HEK293 (cell line): Measurements from ENCODE around the gene KIF13A.

Experiments used
- EGR2 ChIP-seq: fragments of 450-650 bp; formaldehyde crosslinking; IDR thresholded peaks from 2 replicates; pipeline ENCODE4 v1.5.1; 2016; ENCODE audit warnings: low read depth, missing biosample characterization, missing genetic modification characterization
- KLF16 ChIP-seq: fragments of 450-650 bp; formaldehyde crosslinking; IDR thresholded peaks from 2 replicates; pipeline ENCODE4 v1.5.1; 2017; ENCODE audit warnings: missing biosample characterization, missing genetic modification characterization
- OSR2 ChIP-seq: fragments of 450-650 bp; formaldehyde crosslinking; IDR thresholded peaks from 2 replicates; pipeline ENCODE4 v1.5.1; 2016; ENCODE audit warnings: missing biosample characterization, missing genetic modification characterization
- SP7 ChIP-seq: fragments of 450-650 bp; formaldehyde crosslinking; IDR thresholded peaks from 2 replicates; pipeline ENCODE4 v1.5.1; 2016; ENCODE audit warnings: missing biosample characterization, missing genetic modification characterization
- ZBTB17 ChIP-seq: fragments of 450-650 bp; formaldehyde crosslinking; IDR thresholded peaks from 2 replicates; pipeline ENCODE4 v1.5.1; 2016; ENCODE audit warnings: missing biosample characterization, missing genetic modification characterization
- ZBTB21 ChIP-seq: fragments of 450-650 bp; formaldehyde crosslinking; IDR thresholded peaks from 2 replicates; pipeline ENCODE4 v1.5.1; 2017; ENCODE audit warnings: missing biosample characterization, missing genetic modification characterization
- ZBTB7A ChIP-seq: fragments of 450-650 bp; formaldehyde crosslinking; IDR thresholded peaks from 2 replicates; pipeline ENCODE4 v1.5.1; 2016; ENCODE audit warnings: low read depth, missing biosample characterization, missing genetic modification characterization
- ZEB2 ChIP-seq: fragments of 450-650 bp; formaldehyde crosslinking; IDR thresholded peaks from 2 replicates; pipeline ENCODE4 v1.5.1; 2016; ENCODE audit warnings: missing biosample characterization, missing genetic modification characterization
- ZFP3 ChIP-seq: fragments of 450-650 bp; formaldehyde crosslinking; IDR thresholded peaks from 2 replicates; pipeline ENCODE4 v1.5.1; 2016; ENCODE audit warnings: low read depth, missing biosample characterization, missing genetic modification characterization
- ZNF416 ChIP-seq: fragments of 450-650 bp; formaldehyde crosslinking; IDR thresholded peaks from 2 replicates; pipeline ENCODE4 v1.5.1; 2016; ENCODE audit warnings: missing biosample characterization, missing genetic modification characterization
- ZNF48 ChIP-seq: fragments of 450-650 bp; formaldehyde crosslinking; IDR thresholded peaks from 2 replicates; pipeline ENCODE4 v1.5.1; 2016; ENCODE audit warnings: missing biosample characterization, missing genetic modification characterization
- ZNF501 ChIP-seq: fragments of 450-650 bp; formaldehyde crosslinking; IDR thresholded peaks from 2 replicates; pipeline ENCODE4 v1.5.1; 2016; ENCODE audit warnings: missing biosample characterization, missing genetic modification characterization
- ZNF530 ChIP-seq: fragments of 450-650 bp; formaldehyde crosslinking; IDR thresholded peaks from 2 replicates; pipeline ENCODE4 v1.5.1; 2016; ENCODE audit warnings: low read depth, missing biosample characterization, missing genetic modification characterization
- ZNF600 ChIP-seq: fragments of 450-650 bp; formaldehyde crosslinking; IDR thresholded peaks from 2 replicates; pipeline ENCODE4 v1.5.1; 2016; ENCODE audit warnings: missing biosample characterization, missing genetic modification characterization
- ZNF660 ChIP-seq: fragments of 450-650 bp; IDR thresholded peaks from 2 replicates; pipeline ENCODE4 v1.5.1; 2018; ENCODE audit warnings: missing biosample characterization, mild to moderate bottlenecking, missing genetic modification characterization
- TF ChIP-seq, protein P1 (sequence below): fragments of 450-650 bp; formaldehyde crosslinking; IDR thresholded peaks from 2 replicates; pipeline ENCODE4 v1.5.1; 2017; ENCODE audit warnings: missing biosample characterization, missing genetic modification characterization
- TF ChIP-seq, protein P2 (sequence below): fragments of 450-650 bp; formaldehyde crosslinking; IDR thresholded peaks from 2 replicates; pipeline ENCODE4 v1.5.1; 2017; ENCODE audit warnings: missing biosample characterization, missing genetic modification characterization
- TF ChIP-seq, protein P3 (sequence below): fragments of 450-650 bp; formaldehyde crosslinking; IDR thresholded peaks from 2 replicates; pipeline ENCODE4 v1.5.1; 2016; ENCODE audit warnings: missing biosample characterization, missing genetic modification characterization, borderline replicate concordance
- TF ChIP-seq, protein P4 (sequence below): fragments of 450-650 bp; formaldehyde crosslinking; IDR thresholded peaks from 2 replicates; pipeline ENCODE4 v1.5.1; 2016; ENCODE audit warnings: missing biosample characterization, missing genetic modification characterization, borderline replicate concordance
- TF ChIP-seq, protein P5 (sequence below): fragments of 450-650 bp; IDR thresholded peaks from 2 replicates; pipeline ENCODE4 v1.5.1; 2018; ENCODE audit warnings: missing biosample characterization, missing genetic modification characterization
- TF ChIP-seq, protein P6 (sequence below): fragments of 450-650 bp; formaldehyde crosslinking; IDR thresholded peaks from 2 replicates; pipeline ENCODE4 v1.5.1; 2017; ENCODE audit warnings: missing biosample characterization, missing genetic modification characterization
- TF ChIP-seq, protein P7 (sequence below): fragments of 450-650 bp; formaldehyde crosslinking; IDR thresholded peaks from 2 replicates; pipeline ENCODE4 v1.5.1; 2016; ENCODE audit warnings: missing biosample characterization, missing genetic modification characterization
- TF ChIP-seq, protein P8 (sequence below): fragments of 450-650 bp; formaldehyde crosslinking; IDR thresholded peaks from 2 replicates; pipeline ENCODE4 v1.5.1; 2016; ENCODE audit warnings: missing biosample characterization, missing genetic modification characterization

The KIF13A gene

DNA sequence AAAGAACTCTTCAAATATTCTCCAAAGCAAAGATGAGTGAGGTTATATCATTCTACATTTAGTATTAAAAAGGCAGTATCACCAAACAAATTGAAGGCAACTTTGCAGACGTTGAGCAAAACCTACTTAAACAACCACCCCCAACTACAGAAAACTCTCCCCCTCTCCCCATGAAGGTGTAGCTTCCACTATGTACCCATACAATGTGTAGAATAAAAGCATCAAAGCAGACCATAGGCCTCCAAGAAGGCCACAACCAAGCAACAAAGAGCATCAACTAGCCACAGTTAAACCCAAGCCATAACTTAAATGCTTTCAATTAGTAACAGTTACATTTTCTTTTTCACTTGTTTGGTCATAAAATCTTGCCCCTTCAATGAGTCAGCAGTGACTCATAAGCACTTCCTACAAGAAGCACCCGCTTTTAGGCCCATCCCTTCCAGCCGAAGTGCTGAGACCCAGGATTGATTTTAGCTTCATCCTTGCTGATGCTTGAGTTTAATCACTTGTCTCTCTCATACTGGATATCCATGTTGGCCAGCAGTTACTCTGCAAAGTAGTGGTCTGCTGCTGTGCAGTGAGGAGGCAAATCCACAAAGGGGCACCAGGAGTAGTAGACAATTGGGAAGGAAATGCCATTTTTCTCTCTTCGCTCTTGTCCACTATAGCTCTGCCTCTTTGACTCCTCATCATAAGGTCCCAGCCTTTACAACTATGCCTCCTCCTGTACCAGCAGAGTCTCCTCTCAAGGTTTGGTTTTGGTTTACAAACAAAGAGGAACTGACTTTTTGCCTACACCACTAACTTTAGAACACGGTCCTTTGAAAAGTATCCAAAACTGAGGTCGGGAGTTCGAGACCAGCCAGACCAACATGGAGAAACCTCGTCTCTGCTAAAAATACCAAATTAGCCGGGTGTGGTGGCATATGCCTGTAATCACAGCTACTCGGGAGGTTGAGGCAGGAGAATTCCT lies 272.3 kb downstream of the KIF13A start (continued):
- TF ChIP-seq ZBTB21 (tag by site-specific recombination) (peak; percentile 77; the same call in 1 of the 2 replicates), ZNF530 (tag by site-specific recombination) (no peak), ZNF416 (tag by site-specific recombination) (no peak), ZBTB7A (tag by site-specific recombination) (no peak), ZBTB17 (tag by site-specific recombination) (peak; percentile 28; the same call in 1 of the 2 replicates), SP7 (tag by site-specific recombination) (peak; percentile 79), ZNF501 (tag by site-specific recombination) (no peak), ZNF600 (tag by site-specific recombination) (peak; percentile 52; the same call in 1 of the 2 replicates), ZNF48 (tag by site-specific recombination) (no peak), ZNF660 (tag by site-specific recombination) (peak; percentile 86), EGR2 (tag by site-specific recombination) (no peak), ZEB2 (peak; percentile 65), KLF16 (tag by site-specific recombination) (no peak), OSR2 (peak; percentile 52; the same call in 1 of the 2 replicates), ZFP3 (tag by site-specific recombination) (no peak)
- TF ChIP-seq, protein P1, sequence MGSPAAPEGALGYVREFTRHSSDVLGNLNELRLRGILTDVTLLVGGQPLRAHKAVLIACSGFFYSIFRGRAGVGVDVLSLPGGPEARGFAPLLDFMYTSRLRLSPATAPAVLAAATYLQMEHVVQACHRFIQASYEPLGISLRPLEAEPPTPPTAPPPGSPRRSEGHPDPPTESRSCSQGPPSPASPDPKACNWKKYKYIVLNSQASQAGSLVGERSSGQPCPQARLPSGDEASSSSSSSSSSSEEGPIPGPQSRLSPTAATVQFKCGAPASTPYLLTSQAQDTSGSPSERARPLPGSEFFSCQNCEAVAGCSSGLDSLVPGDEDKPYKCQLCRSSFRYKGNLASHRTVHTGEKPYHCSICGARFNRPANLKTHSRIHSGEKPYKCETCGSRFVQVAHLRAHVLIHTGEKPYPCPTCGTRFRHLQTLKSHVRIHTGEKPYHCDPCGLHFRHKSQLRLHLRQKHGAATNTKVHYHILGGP (tag by site-specific recombination): no peak
- TF ChIP-seq, protein P2, sequence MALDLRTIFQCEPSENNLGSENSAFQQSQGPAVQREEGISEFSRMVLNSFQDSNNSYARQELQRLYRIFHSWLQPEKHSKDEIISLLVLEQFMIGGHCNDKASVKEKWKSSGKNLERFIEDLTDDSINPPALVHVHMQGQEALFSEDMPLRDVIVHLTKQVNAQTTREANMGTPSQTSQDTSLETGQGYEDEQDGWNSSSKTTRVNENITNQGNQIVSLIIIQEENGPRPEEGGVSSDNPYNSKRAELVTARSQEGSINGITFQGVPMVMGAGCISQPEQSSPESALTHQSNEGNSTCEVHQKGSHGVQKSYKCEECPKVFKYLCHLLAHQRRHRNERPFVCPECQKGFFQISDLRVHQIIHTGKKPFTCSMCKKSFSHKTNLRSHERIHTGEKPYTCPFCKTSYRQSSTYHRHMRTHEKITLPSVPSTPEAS (tag by site-specific recombination): no peak
- TF ChIP-seq, protein P3, sequence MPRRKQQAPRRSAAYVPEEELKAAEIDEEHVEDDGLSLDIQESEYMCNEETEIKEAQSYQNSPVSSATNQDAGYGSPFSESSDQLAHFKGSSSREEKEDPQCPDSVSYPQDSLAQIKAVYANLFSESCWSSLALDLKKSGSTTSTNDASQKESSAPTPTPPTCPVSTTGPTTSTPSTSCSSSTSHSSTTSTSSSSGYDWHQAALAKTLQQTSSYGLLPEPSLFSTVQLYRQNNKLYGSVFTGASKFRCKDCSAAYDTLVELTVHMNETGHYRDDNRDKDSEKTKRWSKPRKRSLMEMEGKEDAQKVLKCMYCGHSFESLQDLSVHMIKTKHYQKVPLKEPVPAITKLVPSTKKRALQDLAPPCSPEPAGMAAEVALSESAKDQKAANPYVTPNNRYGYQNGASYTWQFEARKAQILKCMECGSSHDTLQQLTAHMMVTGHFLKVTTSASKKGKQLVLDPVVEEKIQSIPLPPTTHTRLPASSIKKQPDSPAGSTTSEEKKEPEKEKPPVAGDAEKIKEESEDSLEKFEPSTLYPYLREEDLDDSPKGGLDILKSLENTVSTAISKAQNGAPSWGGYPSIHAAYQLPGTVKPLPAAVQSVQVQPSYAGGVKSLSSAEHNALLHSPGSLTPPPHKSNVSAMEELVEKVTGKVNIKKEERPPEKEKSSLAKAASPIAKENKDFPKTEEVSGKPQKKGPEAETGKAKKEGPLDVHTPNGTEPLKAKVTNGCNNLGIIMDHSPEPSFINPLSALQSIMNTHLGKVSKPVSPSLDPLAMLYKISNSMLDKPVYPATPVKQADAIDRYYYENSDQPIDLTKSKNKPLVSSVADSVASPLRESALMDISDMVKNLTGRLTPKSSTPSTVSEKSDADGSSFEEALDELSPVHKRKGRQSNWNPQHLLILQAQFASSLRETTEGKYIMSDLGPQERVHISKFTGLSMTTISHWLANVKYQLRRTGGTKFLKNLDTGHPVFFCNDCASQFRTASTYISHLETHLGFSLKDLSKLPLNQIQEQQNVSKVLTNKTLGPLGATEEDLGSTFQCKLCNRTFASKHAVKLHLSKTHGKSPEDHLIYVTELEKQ (tag by site-specific recombination): 0 out of 2 replicates have a peak, but pooled peaks have one; percentile 25
- TF ChIP-seq, protein P4, sequence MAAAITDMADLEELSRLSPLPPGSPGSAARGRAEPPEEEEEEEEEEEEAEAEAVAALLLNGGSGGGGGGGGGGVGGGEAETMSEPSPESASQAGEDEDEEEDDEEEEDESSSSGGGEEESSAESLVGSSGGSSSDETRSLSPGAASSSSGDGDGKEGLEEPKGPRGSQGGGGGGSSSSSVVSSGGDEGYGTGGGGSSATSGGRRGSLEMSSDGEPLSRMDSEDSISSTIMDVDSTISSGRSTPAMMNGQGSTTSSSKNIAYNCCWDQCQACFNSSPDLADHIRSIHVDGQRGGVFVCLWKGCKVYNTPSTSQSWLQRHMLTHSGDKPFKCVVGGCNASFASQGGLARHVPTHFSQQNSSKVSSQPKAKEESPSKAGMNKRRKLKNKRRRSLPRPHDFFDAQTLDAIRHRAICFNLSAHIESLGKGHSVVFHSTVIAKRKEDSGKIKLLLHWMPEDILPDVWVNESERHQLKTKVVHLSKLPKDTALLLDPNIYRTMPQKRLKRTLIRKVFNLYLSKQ: no peak
- TF ChIP-seq, protein P5, sequence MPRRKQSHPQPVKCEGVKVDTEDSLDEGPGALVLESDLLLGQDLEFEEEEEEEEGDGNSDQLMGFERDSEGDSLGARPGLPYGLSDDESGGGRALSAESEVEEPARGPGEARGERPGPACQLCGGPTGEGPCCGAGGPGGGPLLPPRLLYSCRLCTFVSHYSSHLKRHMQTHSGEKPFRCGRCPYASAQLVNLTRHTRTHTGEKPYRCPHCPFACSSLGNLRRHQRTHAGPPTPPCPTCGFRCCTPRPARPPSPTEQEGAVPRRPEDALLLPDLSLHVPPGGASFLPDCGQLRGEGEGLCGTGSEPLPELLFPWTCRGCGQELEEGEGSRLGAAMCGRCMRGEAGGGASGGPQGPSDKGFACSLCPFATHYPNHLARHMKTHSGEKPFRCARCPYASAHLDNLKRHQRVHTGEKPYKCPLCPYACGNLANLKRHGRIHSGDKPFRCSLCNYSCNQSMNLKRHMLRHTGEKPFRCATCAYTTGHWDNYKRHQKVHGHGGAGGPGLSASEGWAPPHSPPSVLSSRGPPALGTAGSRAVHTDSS: no peak
- TF ChIP-seq, protein P6, sequence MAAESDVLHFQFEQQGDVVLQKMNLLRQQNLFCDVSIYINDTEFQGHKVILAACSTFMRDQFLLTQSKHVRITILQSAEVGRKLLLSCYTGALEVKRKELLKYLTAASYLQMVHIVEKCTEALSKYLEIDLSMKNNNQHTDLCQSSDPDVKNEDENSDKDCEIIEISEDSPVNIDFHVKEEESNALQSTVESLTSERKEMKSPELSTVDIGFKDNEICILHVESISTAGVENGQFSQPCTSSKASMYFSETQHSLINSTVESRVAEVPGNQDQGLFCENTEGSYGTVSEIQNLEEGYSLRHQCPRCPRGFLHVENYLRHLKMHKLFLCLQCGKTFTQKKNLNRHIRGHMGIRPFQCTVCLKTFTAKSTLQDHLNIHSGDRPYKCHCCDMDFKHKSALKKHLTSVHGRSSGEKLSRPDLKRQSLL (tag by site-specific recombination): no peak
- TF ChIP-seq, protein P7, sequence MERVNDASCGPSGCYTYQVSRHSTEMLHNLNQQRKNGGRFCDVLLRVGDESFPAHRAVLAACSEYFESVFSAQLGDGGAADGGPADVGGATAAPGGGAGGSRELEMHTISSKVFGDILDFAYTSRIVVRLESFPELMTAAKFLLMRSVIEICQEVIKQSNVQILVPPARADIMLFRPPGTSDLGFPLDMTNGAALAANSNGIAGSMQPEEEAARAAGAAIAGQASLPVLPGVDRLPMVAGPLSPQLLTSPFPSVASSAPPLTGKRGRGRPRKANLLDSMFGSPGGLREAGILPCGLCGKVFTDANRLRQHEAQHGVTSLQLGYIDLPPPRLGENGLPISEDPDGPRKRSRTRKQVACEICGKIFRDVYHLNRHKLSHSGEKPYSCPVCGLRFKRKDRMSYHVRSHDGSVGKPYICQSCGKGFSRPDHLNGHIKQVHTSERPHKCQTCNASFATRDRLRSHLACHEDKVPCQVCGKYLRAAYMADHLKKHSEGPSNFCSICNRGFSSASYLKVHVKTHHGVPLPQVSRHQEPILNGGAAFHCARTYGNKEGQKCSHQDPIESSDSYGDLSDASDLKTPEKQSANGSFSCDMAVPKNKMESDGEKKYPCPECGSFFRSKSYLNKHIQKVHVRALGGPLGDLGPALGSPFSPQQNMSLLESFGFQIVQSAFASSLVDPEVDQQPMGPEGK: peak; percentile 58
- TF ChIP-seq, protein P8, sequence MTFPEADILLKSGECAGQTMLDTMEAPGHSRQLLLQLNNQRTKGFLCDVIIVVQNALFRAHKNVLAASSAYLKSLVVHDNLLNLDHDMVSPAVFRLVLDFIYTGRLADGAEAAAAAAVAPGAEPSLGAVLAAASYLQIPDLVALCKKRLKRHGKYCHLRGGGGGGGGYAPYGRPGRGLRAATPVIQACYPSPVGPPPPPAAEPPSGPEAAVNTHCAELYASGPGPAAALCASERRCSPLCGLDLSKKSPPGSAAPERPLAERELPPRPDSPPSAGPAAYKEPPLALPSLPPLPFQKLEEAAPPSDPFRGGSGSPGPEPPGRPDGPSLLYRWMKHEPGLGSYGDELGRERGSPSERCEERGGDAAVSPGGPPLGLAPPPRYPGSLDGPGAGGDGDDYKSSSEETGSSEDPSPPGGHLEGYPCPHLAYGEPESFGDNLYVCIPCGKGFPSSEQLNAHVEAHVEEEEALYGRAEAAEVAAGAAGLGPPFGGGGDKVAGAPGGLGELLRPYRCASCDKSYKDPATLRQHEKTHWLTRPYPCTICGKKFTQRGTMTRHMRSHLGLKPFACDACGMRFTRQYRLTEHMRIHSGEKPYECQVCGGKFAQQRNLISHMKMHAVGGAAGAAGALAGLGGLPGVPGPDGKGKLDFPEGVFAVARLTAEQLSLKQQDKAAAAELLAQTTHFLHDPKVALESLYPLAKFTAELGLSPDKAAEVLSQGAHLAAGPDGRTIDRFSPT: peak; percentile 71
